ENCODE results near the gene EXOC8.

- TF ChIP-seq, protein P1, sequence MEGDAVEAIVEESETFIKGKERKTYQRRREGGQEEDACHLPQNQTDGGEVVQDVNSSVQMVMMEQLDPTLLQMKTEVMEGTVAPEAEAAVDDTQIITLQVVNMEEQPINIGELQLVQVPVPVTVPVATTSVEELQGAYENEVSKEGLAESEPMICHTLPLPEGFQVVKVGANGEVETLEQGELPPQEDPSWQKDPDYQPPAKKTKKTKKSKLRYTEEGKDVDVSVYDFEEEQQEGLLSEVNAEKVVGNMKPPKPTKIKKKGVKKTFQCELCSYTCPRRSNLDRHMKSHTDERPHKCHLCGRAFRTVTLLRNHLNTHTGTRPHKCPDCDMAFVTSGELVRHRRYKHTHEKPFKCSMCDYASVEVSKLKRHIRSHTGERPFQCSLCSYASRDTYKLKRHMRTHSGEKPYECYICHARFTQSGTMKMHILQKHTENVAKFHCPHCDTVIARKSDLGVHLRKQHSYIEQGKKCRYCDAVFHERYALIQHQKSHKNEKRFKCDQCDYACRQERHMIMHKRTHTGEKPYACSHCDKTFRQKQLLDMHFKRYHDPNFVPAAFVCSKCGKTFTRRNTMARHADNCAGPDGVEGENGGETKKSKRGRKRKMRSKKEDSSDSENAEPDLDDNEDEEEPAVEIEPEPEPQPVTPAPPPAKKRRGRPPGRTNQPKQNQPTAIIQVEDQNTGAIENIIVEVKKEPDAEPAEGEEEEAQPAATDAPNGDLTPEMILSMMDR (IDR thresholded peaks at IDR 0.05) = no peak
- no peak for TF ChIP-seq MAX (IDR thresholded peaks at IDR 0.05)
These were observed 26.0 kb upstream of the EXOC8 start for GRCh38 chr1:231363624-231364023.
